SK-N-SH (cell line): ENCODE data around the gene WDR49.

ENCODE experiments used
- CHD2 ChIP-seq: fragments of 150-350 bp; IDR thresholded peaks from 2 replicates; pipeline ENCODE4 v1.6.1; 2018; ENCODE audit warnings: low read length; ENCODE audit not compliant: partially characterized antibody
- CTCF ChIP-seq: fragments of 200-600 bp; sonication (generic); IDR thresholded peaks from 2 replicates; pipeline ENCODE4 v1.6.1; 2017; ENCODE audit warnings: antibody characterized with exemption, mild to moderate bottlenecking, moderate library complexity
- GATA2 ChIP-seq: sonication (generic); formaldehyde crosslinking; IDR thresholded peaks from 2 replicates; pipeline ENCODE4 v1.5.0; 2020; ENCODE audit warnings: mild to moderate bottlenecking, missing genetic modification reagents
- MAX ChIP-seq: IDR thresholded peaks from 2 replicates; pipeline ENCODE4 v1.4.0; 2012; ENCODE audit warnings: low read depth
- MEF2A ChIP-seq: IDR thresholded peaks from 2 replicates; pipeline ENCODE4 v1.4.0; 2012; ENCODE audit warnings: low read depth, borderline replicate concordance
- MXI1 ChIP-seq: IDR thresholded peaks from 2 replicates; pipeline ENCODE4 v1.6.1; 2012; ENCODE audit warnings: mild to moderate bottlenecking, low read depth, low read length, improper control_type of control experiment
- REST ChIP-seq: IDR thresholded peaks from 2 replicates; pipeline ENCODE4 v1.6.1; 2012; ENCODE audit warnings: mild to moderate bottlenecking, low read depth, low read length, moderate library complexity
- TAF1 ChIP-seq: IDR thresholded peaks from 2 replicates; pipeline ENCODE4 v1.6.1; 2012; ENCODE audit warnings: low read depth, mild to moderate bottlenecking, low read length, moderate library complexity, borderline replicate concordance
- USF2 ChIP-seq: fragments of 150-350 bp; IDR thresholded peaks from 2 replicates; pipeline ENCODE4 v1.6.1; 2017; ENCODE audit warnings: antibody characterized with exemption, low read length, low read depth, borderline replicate concordance
- ZBTB33 ChIP-seq: IDR thresholded peaks from 2 replicates; pipeline ENCODE4 v1.4.0; 2012; ENCODE audit warnings: low read depth, borderline replicate concordance

- TF ChIP-seq CTCF (no peak), MAX (no peak), USF2 (no peak), ZBTB33 (no peak), MEF2A (no peak), MXI1 (no peak), REST (no peak), CHD2 (no peak), GATA2 (CRISPR knock-in tag) (no peak), TAF1 (no peak)
These were observed 203.1 kb downstream of the WDR49 start for GRCh38 chr3:167450675-167451074.
